Measurements from ENCODE around the gene SLCO4A1.

The SLCO4A1 gene

DNA sequence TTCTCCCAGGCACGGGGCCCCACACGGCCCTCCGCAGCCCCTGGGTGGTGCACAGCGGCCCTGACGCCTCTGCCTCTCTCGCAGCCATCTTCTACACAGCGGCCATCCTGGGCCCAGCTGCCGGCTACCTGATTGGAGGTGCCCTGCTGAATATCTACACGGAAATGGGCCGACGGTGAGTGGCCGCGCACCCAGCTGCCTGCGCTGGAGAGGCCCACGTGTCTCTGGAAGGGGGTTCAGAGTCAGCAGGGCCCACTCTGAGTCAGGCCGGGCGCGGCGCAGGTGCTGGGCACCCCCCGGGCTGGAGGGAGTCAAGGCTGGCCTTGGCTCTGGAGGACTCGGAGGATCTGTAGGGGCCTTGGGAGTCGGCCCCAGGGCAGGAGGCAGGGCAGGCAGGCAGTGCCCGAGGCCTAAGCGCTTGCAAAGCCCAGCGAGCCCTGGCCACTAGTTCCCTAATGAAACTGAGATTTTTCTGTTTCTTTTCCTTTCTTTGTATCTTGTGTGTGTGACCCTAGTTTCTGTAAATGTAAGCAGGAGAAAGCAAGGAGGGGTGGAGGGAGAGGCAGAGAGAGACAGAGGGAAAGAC lies 16.4 kb downstream of the SLCO4A1 start:
- H3K4me3 ChIP-seq (ENCODE audit: low read depth, low read length), result no peak overlapping the region
- TF ChIP-seq, protein P1, sequence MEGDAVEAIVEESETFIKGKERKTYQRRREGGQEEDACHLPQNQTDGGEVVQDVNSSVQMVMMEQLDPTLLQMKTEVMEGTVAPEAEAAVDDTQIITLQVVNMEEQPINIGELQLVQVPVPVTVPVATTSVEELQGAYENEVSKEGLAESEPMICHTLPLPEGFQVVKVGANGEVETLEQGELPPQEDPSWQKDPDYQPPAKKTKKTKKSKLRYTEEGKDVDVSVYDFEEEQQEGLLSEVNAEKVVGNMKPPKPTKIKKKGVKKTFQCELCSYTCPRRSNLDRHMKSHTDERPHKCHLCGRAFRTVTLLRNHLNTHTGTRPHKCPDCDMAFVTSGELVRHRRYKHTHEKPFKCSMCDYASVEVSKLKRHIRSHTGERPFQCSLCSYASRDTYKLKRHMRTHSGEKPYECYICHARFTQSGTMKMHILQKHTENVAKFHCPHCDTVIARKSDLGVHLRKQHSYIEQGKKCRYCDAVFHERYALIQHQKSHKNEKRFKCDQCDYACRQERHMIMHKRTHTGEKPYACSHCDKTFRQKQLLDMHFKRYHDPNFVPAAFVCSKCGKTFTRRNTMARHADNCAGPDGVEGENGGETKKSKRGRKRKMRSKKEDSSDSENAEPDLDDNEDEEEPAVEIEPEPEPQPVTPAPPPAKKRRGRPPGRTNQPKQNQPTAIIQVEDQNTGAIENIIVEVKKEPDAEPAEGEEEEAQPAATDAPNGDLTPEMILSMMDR (IDR thresholded peaks at IDR 0.05; ENCODE audit: low read depth, low read length, missing control alignments), result no peak
- DNase-seq (ENCODE audit: low read depth), result no peak

DNA sequence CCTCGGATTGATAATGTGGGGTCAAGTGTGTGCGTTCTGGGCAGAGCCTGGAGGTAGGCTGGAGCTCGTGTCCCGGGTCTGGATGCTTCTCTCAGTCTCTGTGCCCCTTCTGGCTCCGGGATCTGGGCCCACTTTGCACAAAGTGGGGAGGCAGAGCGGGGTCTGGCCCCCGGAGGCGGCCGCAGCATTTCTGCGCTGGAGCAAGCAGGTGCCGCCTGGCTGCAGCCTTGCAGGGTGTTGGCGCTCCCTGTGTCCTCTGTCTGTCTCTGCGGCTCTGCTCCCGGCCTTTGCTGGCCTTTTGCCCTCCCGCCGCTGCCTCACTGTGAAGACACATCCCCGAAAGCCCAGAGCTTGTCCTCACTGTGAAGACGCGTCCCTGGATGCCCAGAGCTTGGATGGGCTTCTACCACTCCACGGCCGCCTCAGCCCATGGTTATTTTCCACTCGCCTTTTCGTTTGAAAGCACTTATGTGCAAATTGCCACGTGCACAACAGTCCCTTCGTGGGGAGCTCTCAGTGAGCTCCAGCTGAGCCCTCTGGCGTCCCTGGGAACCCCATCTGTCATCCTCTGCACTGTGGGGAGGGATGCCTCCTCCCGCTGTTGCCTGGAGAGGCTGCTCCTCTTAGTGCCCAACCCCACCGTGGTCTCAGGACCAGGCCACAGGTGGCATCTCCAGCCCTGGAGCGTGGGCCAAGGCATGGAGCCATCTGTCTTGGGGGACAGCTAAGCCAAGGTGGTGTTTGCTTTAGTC lies 17.4 kb downstream of the SLCO4A1 start:
- H3K4me3 ChIP-seq (ENCODE audit: low read depth, low read length), result no peak overlapping the region
- TF ChIP-seq, protein P1 (IDR thresholded peaks at IDR 0.05; ENCODE audit: low read depth, low read length, missing control alignments), result no peak
- DNase-seq (ENCODE audit: low read depth), result no peak

DNA sequence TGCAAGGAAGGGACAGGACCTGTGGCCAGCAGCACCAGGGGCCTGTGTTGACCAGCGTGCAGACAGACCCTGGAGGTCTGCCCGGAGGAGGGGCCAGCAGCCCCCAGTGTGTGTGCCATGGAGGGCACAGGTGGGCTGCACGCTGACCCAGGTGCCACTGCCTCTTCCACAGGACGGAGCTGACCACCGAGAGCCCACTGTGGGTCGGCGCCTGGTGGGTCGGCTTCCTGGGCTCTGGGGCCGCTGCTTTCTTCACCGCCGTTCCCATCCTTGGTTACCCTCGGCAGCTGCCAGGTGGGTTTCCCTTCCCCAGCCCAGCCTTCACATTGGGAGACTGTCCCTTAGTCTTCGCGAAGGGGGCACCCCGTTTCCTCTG lies 17.9 kb downstream of the SLCO4A1 start:
- TF ChIP-seq, protein P1 (IDR thresholded peaks at IDR 0.05; ENCODE audit: low read depth, low read length, missing control alignments), result no peak
- H3K4me3 ChIP-seq (ENCODE audit: low read depth, low read length), result no peak overlapping the region
- DNase-seq (ENCODE audit: low read depth), result no peak

DNA sequence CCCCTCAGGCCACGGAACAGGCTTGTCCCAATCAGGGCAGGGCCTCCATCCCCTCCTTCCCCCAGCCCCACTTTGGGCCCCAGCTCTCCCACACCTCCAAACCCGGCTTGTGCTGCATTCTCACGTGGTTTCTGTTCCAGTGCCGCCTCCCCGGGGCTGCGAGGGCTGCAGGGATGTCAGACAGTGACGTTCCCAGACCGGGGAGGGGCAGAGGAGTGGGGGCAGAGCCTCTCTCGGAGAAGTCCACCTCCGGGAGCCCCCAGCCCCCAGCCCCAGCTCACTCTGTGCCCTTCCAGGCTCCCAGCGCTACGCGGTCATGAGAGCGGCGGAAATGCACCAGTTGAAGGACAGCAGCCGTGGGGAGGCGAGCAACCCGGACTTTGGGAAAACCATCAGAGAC lies 18.5 kb downstream of the SLCO4A1 start:
- DNase-seq (ENCODE audit: low read depth), result no peak
- H3K4me3 ChIP-seq (ENCODE audit: low read depth, low read length), result no peak overlapping the region
- TF ChIP-seq, protein P1 (IDR thresholded peaks at IDR 0.05; ENCODE audit: low read depth, low read length, missing control alignments), result no peak

DNA sequence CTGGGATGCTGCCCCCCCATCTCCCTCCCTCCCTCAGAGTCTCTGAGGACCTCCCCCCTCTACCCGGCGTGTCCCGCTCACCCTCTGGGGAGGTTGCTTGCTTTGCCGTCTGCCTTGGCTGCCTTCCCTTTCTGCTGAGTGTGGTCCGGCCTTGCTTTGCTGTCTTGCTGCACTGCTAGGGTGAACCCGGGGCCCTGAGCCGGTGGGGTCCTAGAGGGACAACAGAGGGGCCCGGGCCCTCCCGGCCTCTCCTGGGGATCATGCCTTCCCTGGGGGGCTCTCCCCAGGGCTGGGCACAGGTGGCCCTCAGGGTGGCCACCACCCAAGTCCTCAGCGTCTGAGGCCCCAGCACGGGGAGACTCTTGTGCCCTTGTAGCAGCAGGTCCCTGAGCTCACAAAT lies 19.3 kb downstream of the SLCO4A1 start:
- no peak overlapping the region for H3K4me3 ChIP-seq (ENCODE audit: low read depth, low read length)
- no peak for DNase-seq (ENCODE audit: low read depth)
- TF ChIP-seq, protein P1 (IDR thresholded peaks at IDR 0.05; ENCODE audit: low read depth, low read length, missing control alignments), result no peak

DNA sequence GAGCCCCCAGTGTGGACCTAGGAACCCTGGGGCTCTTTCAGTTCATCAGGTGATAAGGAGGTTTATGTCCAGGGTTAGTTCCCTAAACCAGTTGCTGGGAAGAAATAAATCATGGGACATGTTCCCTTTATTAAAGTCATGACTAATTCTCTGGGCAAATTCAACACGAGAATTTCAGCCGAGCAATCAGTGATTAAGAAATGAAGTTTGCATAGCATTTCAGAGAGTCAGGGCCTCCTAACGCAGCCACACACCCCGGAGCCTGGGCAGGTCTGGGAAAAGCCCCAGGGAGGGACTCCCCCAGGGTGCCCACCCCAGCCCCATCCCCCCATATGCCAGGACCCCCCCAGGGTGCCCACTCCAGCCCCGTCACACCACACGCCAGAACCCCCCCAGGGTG lies 20.1 kb downstream of the SLCO4A1 start:
- no peak overlapping the region for H3K4me3 ChIP-seq (ENCODE audit: low read depth, low read length)
- DNase-seq (ENCODE audit: low read depth), result no peak
- TF ChIP-seq, protein P1 (IDR thresholded peaks at IDR 0.05; ENCODE audit: low read depth, low read length, missing control alignments), result no peak

Data from GM12864 (cell line).